HG03432 (cell line): ENCODE results near the gene KCNMB1.

Source experiments
- ATAC-seq: cut with Tn5 transposase; IDR thresholded peaks from one replicate; pipeline ENCODE4 v1.9.1; 2021; ENCODE audit warnings: mild to moderate bottlenecking, moderate library complexity; ENCODE audit not compliant: unreplicated experiment

The KCNMB1 gene, protein sequence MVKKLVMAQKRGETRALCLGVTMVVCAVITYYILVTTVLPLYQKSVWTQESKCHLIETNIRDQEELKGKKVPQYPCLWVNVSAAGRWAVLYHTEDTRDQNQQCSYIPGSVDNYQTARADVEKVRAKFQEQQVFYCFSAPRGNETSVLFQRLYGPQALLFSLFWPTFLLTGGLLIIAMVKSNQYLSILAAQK

DNA sequence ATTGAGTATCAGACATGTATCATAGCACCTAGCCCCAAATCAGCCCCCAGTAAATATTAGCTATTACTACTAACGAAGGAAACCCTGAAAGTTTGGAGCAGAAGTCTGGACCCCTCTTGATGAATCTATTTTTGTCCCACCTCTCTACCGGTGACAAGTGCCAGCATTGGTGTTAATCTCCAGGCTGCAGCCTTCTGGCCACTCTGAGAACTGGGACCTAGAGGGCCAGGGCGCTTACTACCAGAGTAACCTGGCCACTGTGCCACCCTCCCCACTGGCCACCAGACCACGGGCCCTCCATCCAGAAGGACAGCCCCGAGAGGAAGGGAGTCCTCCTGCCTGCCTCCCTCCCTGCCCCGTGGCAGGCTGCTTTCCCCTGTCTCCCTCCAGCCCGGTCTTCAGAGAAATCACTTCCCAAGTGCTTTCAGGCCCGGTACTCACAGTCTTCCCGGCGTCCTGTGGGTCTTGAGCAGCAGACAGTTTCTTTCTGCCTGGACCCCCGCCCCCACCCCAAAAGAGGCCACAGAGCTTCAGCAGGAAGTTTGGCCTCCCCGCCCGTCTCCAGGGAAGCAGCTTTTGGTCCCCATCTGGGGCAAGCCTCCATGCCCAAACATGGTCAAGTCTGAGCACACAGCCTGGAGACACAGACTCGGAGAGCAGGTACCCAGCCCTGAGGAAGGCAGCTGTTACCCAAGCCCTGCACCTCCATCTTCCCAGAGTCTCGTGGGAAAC lies at the start of gene KCNMB1:
Gene KCNMB1 (minus strand): TSS at position 550 of the 732 bp plus-strand sequence. CDS start 3,920 bp downstream, outside the sequence.
- ATAC-seq = no peak

DNA sequence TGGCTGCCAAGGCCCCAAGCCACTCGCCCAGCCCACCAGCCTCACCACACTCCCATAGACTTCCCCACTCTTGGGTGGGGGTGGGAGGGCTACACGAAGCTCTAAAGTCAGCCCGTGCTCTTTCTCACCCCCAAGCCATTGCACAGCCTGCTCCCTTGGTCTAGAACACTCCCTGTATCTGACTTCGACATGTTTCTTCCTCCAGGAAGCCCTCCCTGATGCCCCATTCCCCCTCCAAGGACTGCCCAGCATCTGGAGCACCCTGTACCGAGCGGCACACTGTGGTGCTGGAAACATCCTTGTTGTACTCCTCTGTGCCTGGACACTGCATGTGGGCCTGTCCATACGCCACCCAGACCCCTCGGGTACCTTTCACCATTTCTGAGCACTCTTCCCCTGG lies 49.4 kb upstream of the KCNMB1 start:
- ATAC-seq = no peak

DNA sequence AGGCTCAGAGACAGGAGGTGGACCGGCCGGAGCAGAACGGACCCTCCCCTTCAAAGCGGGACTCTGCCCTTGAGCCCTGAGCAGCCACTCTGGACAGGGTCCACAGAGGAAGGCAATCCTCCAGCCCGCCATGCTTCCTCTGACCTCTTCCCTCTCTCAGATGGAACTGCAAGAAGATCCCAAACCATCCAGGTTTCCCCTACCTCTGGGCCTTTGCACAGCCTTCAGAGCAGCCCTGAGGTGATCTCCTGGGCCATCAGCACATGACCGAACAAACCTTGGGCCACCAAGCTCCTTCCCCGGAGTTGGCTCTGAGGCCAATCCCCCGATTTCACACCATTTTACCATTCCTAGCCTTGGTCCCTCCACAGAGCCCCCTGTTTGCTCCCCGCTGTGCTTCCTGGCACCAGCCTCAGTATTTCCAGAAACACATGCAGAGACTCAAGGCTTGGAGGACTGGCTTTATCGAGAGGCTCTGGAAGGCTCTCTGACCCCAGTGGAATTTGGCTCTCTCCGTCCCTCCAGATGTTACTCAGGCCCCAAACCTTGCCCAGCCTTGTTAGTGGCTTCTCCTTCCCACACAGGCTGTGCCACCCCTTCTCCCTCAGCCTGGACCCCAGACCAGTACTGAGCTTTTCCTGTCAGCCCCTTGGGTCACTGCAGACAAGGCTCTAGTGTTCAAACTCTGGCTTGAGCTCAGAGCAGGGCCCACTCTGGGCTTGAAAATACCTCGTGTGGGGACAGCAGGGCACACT lies 48.6 kb upstream of the KCNMB1 start:
- ATAC-seq = no peak

DNA sequence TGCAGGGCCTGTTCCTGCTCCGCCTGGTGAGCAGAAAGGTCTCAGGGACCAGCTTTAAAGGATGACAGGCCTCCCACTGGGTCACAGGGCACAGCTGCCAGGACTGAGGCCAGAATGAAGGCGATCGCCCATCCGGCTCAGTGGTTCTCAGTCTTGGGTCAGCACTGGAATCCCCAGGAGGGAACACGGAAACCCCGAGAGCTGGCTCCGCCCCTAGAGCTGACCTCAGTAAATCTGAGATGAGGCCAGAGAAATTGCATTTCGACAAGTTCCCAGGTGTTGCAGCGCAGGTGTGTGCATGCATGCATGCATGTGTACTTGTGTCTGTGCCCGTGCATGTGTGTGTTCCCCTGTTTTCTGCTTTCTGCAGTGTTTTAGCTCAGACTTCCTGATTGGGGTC lies 47.2 kb upstream of the KCNMB1 start:
- no peak for ATAC-seq

DNA sequence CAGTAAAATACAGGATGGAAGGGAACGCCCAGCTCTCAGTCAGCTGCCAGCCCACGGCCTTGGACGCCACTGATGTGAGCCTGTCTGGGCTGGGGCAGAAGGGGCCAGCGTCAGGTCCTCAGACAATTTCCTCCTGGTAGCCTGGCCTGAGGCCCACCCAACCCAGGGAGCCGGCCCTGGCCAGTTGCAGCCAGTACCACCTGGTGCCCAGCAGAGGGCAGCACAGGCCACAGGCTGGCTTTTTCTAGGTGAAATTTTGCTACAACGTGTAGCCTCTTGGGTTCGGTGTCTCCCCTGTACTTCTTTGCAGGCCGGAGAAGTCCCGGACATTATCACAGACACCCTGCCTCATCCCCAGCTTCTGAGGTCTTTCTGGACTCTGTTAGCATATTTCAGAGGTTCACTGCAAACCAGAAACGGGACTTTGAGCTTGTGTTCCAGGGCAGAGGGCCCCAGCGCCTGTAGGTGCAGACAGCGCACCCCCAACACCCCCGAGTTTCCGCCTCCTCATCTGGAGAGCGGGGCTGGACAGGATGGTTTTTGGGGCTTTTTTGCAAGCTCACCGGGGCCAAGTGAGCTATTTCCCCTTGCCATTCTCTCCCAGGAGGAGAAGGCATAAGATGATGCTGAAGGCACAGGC lies 45.9 kb upstream of the KCNMB1 start:
- peak; percentile 91 for ATAC-seq

DNA sequence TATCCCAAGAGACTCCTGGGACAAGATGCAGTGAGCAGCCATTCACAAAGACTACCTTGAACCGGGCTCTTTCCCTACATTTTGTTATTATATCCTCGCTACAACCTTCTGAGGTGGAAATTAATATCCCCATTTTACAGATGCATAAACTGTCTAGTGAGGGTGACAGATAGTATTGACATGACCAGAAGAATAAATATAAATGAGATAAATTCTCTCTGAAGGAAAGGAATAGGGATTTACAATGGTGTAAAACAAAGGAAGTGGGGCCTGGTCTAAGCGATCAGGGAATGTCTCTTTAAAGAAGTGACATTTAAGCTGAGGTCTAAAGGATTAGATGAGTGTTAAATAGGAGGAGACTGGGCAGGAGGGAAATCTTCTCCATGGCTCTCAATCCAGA lies 43.5 kb upstream of the KCNMB1 start:
- ATAC-seq = no peak

DNA sequence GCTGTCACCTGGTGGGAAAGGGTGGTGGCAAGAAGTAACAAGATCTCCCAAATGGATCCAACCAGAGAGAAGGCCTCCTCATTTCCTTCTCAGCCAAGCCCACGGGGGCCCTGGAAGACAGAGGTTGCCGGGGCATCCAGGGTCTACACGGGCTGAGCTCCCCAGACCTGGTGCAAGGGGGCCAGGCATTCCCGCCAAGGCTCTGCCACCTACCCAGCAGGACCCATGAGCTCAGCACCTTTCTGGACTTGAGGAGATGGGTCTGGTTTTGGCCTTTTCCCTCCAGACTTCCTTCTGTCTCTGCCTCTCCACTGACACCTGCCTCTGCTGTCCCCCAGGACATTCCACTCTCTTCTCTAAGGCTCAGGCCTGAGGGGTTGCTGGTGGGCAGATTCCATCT lies 42.4 kb upstream of the KCNMB1 start:
- no peak for ATAC-seq

DNA sequence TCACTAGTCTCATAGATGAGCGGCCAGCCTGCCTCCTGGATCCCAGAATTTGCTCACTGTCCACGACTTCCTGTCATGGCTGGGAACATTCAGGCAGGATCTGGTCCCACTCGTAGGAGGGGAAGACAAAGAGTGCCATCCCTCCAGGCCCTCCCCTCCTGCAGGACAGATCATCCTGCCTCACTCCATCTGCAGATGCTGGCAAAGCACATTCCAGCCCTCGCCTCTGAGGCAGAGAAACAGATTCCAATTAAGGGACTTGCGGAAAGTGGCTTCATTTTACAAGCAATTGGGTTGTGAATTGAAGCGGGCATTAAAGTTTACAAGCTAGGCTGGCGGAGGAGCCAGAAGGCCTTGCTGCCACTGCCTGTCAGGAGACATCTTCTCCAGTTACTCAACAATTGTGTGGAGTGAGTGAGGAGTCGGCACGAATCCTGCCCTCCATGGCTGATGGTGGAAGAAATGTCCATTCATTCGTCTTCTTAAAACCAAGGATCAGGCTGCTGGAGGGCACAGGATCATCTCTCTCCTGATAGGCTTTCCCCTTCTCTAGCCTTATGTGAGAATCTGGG lies 41.8 kb upstream of the KCNMB1 start:
- no peak for ATAC-seq

DNA sequence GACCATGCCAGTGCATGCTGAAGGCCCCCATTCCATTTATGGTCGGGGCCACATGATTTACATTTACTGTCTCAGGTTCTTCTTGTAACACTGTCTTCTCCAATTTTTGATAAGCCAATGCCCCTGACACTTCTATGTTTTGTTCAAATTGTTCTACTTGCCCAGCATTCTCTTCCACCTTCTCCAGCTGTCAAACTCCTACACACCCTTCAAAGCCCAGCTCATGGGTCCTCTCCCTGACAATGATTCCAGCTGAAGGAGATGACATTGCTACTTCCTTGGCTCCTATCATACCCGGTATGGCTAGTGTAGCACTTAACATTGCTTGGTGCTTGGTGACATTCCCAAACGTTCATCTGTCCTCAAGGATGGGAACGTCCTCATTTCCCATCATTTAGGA lies 41.1 kb upstream of the KCNMB1 start:
- no peak for ATAC-seq

DNA sequence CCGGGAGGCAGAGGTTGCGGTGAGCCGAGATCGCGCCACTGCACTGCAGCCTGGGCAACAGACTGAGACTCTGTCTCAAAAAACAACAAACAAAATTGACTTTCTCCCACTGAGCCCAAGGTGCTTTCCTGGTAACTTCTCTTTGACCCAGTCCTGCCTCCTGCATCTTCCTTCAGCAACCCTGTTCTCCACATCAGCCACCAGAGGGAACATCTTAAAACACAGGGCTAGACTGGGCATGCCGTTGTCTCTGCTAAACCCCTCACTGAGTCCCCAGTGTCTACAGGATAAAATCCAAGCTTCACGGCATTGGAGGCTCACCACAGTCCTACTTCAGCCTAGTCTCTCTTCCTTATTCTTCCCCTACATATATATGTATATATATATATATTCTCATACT lies 39.8 kb upstream of the KCNMB1 start:
- ATAC-seq = no peak

DNA sequence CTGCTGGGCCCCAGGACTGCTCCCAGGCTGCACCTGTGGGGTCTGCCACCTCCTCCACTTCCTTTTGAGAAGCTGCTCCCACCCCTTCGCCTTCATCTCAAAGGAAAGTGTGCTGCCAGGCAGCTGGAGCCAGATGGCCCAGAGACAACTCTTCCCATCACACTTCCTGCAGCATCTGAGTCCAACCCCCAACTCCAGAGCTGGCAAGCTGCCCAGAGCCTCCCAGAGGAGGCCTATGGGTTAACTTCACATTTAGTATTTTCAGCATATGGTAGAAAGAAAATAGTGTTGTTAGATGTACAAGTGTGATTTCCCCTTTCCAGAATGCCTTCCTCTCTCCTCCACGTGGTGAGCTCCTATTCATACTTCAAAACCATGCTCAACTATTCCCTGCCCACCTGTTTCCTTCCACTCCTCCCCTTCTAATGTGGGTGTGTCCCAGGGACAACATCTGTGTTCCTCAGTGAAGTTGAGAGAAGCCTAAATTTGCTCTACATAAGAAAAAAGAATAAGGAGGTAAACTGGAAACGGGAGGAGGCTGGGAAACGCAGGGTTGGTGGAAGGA lies 38.6 kb upstream of the KCNMB1 start:
- ATAC-seq = no peak

DNA sequence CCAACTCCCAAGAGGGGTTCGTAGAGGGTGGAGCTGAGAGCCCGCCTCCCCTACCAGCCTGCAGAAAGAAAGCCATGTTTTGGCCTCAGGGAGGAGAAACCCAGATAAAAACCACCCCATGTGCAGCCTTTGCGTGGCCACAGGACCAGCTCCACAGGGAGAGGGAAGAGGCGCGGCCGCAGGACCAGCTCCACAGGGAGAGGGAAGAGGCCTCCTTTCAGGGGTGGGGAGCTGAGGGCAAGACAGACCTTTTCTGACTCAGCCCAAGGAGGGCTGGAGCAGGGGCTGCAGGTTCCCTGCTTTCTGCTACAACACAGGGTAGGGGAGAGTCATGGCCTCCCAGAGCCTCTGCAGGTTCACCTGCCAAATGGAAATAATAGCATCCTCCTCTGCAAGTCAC lies 37.6 kb upstream of the KCNMB1 start:
- ATAC-seq = no peak

DNA sequence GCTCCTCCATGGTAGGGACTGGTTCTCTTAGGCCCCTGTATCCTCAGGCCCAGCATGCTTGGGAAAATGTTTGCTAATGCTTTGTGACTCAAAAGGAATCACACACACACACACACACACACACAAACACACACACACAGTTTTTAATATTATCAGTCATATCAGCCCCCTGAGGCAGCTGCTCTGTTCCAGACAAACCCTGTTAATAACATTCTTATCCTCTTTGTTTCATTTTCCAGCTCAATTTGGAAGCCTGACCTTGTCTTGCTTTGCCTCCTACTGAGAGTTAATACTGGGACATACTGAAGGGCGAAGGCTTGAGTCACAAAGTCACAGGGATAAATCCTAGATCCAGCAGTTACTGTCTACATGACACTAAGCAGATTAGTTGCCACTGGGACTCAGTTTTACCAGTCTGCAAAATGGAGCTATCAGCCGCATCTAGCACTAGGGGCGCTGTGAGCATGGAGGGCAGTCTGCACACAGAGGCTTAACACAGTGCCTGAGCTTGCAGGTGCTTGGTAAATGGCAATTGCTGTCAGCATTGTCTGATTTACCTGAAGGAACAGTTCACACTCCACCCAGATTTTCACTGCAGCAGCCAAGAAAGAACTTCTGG lies 37.1 kb upstream of the KCNMB1 start:
- no peak for ATAC-seq

DNA sequence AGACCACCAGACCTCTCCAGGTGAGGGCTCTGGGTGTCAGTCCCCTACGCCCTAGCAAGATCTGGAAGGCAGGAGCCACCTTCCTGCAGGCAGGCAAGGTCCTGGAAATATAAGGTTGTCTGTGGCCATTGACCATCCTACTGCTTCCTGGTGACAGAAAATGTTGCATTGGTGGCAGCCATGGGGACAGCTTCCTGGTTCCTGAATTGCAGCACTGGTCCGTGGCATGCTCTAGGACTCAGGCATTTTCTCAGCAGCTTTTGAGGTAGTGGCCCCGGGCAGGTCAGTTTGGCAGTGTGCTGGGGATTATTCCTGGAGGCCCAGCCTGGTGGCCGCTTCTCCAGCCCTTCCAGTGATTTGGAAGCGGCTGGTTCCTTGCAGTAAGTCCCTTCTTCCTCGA lies 36.6 kb upstream of the KCNMB1 start:
- no peak for ATAC-seq

DNA sequence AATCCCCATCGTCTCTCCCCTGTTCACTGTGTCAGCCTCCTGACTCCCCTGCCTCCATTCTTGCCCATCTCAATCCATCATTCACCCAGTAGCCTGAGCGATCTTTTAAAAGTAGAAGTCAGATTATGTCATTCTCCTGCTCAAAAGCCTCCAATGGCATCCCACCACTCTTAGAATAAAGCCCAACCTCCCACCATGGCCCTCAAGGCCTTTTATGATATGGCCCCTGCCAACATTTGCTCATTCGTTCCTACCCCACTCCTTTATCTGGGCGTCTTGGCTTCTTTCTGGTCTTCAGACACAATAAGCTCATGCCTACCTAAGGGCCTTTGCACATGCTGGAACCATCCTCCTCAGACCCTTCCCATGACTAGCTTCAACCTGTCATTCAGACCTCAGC lies 35.5 kb upstream of the KCNMB1 start:
- no peak for ATAC-seq

DNA sequence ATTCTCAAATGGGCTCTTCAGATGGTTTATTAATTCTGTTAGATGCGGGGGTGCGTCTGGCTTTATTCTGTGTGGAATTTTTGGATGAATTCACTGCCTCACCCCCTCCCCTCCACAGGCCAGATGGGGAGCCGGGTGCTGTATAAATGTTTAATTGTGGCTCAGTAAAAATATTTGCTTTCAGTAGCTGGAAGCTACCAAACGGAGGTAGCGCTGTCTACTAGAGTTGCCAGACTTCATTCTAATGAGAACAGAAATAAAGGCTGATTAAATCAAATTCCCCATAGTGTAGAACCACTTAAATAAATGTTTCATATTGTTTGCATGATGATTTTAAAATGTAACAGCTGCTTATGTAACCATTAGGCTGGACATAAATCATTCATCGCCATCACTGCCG lies 34.5 kb upstream of the KCNMB1 start:
- ATAC-seq = no peak

DNA sequence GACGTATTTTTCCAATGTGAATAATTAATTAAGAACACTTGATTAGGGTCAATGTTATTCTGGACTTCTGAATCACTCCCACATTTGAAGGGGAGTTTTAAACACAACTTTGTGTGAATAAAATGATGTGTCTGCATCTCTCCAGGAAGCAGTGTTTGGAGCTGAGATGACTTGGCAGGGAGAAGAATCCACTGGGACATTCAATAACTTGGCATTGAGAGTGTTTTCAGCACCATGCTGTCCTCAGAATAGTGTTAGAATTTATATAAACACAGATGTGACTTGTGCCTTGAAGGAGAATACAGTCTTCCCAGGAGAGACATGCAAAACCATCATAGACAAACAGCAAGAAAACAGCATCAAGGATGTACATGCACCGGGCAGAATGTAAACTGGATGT lies 32.7 kb upstream of the KCNMB1 start:
- ATAC-seq = no peak

DNA sequence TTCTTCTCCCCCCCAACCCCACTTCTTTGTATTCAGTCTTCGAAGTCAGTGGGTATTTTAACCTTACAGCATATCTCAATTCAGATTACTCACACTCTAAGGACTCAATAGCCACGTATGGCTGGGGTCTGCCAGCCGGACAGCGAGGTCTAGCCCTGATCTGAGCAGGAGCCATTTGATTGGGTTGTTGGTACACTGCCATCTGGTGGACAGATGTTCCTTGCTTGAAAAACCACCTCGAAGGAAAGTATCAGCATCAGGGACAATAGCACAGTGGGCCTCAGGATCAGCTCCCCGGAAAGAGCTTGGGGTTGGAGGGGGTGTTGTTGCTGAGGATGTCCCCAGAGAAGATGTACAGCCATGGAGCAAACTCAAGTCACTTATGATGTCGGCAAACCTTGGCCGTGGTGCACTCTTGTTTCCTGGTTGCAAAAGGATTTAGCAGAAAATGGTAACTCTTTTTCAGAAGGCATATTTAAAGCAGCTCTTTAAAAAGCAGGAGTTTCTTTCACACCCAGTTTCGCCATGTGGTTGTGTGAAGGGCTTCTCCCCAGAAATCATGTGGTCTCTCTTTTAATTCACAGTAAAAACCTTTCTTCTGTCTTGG lies 31.7 kb upstream of the KCNMB1 start:
- peak; percentile 70 for ATAC-seq

DNA sequence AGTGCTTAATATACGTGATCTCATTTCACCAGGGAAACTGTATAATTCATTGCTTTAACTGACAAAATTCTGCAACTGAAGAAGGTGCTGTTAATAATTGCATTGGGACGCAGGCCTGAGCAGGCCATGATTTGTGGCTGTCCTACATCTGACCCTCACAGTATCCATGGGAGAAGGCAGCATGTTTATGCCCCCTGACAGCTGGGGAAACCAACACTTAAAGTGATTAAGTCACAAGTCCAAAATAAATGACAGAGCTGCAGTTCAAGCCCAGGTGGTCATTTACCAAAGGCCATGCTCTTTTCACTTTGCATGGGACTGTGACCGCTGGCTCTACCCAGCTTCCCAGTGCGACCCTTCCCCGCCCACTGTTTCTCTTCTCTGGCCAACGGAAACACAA lies 30.5 kb upstream of the KCNMB1 start:
- ATAC-seq = no peak

DNA sequence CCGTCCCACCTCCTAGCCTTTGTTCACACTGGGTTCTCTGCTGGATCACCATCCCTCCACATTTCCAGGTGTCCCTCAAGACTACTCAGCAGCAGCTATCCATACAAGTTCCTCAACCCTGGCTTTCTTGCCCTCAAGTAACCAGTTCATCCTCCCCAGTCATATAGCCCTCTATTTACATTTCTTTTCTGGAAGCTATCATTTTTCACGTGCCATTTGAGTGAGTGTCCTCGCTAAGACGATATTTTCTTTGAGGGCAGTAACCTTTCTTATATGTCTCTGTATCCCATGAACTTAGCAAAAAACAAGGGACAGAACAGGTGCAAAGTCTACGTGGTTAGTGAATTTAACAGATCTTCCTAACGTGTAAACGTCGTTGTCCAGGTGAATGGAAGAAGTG lies 29.6 kb upstream of the KCNMB1 start:
- no peak for ATAC-seq
